HL-60/S4 treated with phorbol 12-myristate 13-acetate at 8.2 ng/mL for 4 days and 3 days (cell line): ENCODE data around the gene SLC29A1.

Experiments
- in situ Hi-C: fragments of 300-500 bp; cut with MboI; formaldehyde crosslinking; loops from 2 replicates; pipeline ENCODE4 v1.15.0; 2022; ENCODE audit warnings: low sequenced_read_pairs

Gene SLC29A1

DNA sequence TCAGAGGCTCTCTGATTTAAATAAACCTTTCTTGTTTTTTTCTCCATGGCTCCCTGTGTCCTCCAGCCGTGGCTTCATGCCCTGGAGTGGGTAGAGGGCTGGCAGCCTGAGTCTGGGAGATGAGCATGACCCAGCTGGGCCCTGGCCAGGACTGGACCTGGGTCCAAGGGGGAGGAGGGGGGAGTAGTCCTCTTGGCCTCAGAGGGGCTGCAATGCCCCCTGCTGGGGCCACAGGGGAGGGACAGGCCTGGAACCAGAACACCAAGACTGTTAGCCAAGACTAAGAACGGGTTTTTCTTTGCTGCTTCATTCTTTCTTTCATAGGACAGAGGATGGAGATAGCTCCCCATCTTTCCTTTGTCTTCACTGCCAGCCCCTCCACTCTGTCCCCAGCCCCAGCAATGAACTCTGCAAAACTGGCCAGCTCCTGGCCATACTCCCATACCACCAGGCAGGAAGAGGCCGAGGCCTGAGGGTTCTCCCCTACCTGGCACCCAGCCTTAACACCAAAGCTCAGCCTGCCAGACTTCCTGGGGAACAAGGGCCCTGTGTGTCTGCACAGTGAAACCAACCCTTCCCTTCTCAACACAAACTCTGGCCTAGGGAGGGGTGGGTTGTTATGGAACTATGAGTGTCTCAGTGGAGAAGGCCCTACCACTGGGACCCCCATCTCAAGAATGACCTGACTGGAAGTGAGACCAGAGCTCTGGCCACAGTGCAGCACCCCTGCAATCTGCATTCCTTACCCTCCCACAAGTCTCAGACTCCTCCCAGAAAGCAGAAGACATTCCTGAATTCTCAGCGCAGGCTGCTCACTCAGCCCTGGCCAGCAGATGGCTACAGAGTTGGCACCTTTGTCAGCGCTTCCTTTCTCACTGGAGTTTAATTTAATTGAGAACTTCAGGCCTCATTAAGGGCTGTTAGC lies 11.0 kb downstream of the SLC29A1 start:
- in situ Hi-C loops = no loop called here

DNA sequence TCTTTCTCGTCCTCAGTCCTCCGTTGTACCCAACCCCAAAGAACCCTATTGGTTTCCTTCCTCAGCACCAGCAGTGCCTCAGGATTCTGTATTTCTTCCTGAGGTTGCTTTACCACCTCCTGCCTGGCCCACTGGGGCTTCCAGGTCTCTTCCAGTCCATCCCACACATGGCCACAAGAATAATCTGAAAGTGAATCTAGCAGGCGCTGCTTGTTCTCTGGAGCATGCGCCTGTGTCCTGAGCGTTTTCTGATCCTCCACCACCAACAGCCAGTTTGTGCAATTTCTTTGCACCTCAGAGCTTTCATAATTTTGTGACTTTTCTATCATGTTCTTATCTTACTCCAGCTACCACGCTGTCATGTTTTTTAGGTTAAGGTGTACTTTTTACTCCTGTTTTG lies 11.9 kb downstream of the SLC29A1 start:
- in situ Hi-C loops = no loop called here

DNA sequence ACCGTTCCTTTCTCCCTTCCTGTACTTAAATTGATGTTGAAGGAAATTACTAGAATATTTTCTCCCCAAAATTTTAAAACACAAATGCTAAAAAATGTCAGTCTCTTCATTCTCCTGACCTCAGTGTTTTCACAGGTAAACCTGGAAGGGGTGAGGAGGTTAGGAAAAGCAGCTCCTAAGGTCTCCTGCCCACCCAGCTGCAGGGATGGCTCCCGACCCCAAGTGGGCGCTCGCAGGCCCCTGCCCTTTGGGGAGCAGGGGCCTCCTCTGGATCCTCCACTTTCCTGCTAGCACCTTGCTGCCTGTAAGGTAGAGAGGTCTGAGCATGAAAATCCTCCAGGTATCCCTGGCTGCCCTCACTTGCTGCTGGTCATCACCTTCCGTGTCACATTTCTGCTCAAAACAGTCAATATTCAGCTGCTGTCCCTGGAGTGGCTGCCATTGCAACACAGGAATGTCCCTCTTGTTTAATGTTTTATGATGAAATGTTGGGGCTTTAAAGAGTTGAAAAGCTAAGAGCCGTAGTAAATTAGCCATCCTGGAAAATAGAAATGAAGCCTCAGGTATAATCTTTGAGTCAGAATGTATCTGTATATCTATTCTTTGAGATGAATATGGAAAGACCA lies 12.6 kb downstream of the SLC29A1 start:
- in situ Hi-C loops = no loop called here

DNA sequence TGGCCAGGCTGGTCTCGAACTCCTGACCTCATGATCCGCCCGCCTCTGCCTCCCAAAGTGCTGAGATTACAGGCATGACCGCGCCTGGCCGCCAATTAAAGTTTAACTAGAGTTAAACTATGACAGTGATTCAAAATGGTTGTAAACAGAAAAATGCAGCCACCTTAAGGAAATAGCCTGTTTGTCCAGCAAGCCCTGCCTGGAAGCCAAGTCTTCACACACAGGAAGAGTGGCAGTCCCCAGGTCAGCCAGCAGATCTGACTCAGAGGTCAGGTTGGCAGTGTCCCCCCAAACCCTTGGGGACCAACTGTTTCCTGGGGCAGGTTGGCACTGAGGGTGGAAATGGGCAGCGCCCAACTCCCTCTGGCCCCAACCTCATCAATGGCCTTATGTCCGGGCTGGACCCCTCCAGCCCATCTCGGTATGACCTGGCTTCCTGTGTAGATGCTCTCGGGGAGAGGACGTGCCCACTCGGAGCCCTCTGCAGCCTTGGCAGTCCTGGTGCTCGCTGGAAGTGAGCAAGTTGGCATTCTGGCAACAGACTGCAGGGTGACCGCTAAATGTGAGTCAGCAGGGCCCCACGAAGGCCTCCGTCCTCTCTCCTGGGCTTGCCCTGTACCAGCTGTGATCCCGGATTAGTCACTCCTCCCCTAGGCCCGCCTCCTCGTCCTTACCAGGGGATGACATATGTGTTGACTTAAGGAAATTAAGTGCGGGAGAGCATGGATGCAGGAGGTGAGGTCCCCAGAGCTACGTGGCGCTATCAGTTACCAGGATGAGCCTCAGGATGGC lies 13.8 kb downstream of the SLC29A1 start:
- in situ Hi-C loops = no loop called here

DNA sequence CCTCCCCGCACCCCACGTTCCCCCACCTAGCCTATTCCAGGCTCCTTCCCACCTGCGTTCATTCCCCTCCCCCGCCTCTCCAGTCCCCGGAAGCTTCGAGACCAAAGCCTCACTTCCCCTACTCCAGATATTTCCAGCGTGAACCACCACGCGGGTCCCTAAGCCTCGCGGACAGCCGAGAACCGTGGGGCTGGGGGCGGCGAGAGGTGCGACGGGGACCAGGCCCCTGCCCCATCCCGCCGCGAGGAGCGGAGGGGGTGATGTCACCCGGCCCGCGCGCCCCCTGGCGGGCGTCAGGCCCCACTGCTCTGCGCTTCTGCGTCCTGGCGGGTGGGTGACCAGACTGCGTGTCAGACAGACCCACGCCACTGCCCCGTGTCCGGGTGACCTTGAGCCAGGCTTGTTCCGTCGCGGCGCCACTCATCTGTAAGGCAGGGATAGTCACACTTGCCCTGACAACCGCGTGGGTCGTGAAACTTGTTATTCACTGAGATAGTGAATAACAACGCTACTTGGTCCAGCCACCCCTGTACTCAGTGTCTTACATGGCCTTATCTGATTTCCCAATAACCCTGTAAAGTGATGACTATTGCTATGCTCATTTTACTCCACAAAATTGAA lies 14.5 kb downstream of the SLC29A1 start:
- in situ Hi-C loops = no loop called here

DNA sequence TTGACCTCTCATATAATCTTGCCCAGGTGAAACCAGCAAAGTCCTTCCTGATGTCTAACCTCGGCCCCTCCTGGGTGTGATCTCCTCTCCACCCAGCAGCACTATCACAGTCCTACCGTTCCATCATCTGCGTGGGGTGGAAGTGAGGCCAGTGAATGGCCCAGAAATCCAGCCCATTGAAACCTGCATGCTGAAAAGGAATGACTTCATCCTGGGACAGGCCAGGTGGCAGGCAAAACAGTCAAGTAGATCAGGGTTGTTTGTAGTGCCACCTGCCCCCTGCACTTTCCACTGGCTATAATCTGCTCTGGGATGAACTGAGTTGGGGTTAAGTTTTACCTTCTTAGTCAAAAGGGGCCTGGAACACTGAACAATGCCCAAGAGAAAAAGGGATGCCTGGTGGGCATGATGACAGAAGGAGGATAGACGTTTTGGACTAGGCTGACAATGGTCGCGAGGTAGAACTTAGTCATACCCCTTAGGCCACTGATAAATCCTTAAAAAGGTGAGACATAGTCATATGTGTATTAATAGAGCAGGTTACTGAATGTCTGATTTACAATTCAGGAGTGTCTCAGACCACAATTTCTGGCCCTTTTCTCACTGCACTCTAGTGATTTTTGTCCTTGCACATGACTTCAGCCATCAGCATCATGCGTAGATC lies 15.4 kb downstream of the SLC29A1 start:
- in situ Hi-C loops = no loop called here

DNA sequence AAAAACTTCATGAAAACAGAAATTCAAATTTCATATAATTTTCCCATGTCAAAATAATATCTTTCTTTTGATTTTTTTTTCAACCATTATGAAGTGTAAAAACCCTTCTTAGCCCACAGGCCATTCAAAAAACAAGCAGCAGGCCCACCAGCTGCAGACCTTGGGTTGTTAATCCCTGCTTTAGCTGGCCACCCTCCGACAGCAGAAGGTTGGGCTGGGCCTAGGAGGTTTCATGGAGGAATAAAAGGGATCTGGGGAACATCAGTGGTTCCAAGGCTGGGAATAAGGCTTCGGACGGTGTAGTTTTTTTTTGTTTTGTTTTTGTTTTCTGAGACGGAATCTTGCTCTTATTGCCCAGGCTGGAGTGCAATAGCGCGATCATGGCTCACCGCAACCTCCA lies 19.9 kb downstream of the SLC29A1 start:
- in situ Hi-C loops = no loop called here

DNA sequence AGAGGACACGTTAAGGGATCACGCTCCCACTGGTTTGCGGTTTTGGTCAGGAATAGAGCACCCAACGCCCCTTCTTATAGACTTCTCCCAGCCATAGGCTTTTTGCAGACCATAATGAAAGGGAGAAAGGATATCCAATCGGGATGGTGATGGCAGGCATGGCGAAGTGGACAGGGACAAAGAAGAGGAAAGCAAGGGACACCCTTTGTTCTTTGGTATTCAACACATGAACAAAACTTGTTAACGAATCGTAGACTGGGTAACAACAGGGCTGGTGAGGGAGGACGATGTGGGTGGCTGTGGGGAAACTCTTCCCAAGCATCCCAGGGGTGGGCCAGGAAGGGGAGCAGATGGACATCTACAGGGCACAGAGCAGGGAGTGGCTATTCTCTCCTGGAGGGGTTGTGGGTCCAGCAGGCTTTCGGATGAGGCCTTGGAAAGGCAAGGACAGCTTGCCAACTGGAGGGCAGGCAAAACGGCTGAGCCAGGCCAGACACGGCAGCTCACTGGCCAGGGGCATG lies 22.1 kb downstream of the SLC29A1 start:
- in situ Hi-C loops = no loop called here

DNA sequence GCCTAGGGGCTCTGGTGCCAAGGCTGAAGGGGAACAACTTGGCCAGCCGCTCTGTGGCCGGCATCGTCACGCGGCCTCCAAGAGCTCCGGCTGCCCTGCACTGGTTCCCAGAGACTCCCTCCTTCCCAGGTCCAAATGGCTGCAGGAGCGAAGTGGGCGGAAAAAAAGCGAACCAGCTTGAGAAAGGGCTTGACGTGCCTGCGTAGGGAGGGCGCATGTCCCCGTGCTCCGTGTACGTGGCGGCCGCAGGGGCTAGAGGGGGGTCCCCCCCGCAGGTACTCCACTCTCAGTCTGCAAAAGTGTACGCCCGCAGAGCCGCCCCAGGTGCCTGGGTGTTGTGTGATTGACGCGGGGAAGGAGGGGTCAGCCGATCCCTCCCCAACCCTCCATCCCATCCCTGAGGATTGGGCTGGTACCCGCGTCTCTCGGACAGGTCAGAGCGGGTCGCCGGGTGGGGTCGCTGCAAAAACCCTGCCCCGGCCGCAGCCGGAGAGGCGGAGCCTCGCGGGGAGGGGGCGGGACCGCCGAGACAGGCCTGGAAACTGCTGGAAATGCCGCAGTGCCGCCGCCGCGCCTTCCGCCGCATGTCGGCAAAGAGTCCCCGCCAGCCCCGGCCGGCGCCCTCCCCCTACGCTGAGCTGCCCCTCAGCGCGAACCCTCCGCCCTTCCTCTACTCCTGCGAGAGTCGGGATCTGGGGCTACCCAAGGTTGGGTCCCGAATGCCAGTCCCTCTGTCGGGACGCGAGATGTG lies 22.7 kb downstream of the SLC29A1 start:
- in situ Hi-C loops = no loop called here

DNA sequence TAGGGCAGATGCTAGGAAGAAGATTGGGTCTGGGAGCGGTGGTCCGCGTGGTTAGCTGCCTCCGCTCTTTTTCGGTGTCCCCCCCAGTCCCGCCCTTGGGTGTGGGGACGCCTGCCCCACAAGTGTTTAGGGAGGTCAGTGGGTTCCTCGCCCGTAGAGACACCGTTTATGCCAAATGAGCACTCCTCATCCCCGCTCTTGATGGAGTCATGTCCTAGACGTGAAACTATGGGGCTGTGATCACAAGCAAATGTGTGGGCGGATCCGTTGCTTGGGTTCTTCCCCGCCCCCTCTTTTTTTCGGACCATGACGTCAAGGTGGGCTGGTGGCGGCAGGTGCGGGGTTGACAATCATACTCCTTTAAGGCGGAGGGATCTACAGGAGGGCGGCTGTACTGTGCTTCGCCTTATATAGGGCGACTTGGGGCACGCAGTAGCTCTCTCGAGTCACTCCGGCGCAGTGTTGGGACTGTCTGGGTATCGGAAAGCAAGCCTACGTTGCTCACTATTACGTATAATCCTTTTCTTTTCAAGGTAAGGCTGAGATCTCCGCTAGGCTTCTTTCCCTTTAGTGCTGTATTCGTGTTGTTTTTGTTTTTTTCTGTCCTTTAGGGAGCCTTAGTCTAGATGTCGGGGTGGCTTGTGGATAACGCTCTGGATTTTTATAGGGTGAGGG lies 23.4 kb downstream of the SLC29A1 start, which contains the start of gene HSP90AB1:
Gene HSP90AB1 (plus strand): TSS at position 439 of the 675 bp plus-strand sequence. CDS start 1,529 bp downstream, outside the sequence.
- in situ Hi-C loops = no loop called here

DNA sequence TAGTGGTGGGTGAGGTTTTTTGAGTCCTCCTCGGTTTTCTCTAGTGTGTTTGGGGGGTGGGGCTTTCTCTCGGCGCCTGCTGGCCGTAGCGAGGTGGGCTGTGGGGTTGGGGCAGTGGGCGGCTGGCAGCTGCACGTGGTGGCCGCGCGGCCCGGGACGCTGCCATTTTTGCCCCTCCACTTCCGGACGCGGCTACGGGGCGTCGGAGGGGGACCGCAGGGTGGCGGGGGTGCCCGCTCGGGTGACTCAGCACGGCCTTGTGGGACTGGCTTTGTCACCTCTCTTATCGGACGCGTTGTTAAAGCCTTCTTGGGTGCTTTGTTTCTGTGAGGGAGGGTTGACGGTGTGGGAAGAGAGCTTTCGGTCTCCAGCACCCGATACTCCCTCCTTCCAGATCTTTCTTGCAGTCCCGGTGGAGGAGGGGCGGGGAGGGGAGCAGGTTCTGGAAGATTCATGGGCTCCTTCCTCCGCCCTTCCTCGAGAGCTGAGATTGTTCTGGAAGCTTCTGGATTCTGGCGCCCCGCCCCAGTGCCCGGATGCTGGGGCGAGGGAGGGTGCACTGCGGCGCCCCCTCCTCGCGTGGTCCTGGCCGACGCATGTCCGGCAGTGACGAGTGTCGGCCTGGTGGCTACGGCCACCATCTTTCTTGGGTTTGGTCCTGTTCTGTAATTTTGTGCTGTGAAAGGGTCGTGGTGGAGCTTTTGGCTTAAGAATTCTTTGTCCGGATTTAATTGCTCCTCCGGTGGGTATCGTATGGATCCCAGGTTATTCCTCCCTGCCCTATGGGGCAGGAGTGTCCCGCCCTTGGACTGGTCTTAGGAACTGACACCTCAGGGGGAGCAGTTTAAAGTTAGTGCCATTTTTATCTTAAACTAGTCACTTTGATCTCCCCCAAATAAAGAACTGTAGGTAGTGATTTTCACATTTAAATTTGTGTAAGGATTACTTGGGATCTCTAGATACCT lies 24.2 kb downstream of the SLC29A1 start:
- in situ Hi-C loops = no loop called here

DNA sequence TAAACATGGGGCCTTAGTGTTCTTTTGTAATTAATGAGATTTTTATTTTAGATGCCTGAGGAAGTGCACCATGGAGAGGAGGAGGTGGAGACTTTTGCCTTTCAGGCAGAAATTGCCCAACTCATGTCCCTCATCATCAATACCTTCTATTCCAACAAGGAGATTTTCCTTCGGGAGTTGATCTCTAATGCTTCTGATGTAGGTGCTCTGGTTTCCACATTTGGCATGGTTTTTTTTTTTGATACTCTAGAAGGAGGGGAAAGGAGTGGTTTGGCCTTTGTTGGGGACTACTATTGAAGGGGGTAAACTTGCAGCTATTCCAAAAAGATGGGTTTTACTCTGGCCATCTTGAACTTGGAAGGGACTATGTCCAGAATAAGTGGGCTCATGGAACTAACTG lies 25.2 kb downstream of the SLC29A1 start:
- in situ Hi-C loops = no loop called here

DNA sequence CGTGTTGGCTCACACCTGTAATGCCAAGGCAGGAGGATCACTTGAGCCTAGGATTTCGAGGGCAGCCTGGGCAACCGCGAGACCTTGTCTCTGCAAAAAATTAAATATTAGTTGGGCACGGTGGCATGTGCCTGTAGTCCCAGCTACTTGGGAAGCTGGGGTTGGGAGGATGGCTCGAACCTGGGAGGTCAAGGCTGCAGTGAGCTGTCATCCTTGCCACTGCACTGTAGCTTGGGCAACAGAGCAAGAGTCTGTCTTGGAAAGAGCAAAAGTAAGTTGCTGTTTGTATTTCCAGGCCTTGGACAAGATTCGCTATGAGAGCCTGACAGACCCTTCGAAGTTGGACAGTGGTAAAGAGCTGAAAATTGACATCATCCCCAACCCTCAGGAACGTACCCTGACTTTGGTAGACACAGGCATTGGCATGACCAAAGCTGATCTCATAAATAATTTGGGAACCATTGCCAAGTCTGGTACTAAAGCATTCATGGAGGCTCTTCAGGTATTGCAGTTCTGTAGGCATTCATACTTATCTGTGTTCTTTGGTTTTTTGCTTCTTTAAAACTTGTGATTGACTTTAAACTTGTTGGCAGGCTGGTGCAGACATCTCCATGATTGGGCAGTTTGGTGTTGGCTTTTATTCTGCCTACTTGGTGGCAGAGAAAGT lies 25.8 kb downstream of the SLC29A1 start:
- in situ Hi-C loops = no loop called here

DNA sequence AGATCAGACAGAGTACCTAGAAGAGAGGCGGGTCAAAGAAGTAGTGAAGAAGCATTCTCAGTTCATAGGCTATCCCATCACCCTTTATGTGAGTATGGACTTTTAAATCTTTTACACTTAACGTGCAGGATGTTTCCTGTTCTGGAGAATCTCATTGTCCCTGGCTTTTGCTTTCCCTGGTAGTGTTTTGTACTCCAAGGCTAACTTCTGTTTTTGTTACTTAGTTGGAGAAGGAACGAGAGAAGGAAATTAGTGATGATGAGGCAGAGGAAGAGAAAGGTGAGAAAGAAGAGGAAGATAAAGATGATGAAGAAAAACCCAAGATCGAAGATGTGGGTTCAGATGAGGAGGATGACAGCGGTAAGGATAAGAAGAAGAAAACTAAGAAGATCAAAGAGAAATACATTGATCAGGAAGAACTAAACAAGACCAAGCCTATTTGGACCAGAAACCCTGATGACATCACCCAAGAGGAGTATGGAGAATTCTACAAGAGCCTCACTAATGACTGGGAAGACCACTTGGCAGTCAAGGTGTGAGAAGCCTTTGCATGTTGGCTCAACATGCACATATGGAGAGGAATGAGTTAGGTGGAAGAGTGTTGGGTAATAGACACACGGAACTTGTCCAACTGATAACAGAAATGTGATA lies 26.8 kb downstream of the SLC29A1 start:
- in situ Hi-C loops = no loop called here

DNA sequence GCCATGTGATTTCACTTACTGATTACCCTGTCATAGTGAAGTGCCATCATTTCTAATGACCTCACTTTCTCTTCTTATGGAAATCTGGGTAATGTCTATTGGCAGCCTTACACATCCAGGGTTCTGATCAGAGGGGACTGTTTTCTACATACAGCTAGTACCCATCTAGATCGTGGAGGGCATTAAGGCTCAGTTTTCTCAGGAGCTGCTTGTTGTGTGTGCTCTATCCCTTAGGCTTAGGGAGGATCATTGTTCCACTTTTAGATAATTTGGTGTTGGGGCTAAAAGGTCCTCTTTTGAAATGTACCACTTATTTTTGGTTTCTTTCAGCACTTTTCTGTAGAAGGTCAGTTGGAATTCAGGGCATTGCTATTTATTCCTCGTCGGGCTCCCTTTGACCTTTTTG lies 27.3 kb downstream of the SLC29A1 start:
- in situ Hi-C loops = no loop called here

DNA sequence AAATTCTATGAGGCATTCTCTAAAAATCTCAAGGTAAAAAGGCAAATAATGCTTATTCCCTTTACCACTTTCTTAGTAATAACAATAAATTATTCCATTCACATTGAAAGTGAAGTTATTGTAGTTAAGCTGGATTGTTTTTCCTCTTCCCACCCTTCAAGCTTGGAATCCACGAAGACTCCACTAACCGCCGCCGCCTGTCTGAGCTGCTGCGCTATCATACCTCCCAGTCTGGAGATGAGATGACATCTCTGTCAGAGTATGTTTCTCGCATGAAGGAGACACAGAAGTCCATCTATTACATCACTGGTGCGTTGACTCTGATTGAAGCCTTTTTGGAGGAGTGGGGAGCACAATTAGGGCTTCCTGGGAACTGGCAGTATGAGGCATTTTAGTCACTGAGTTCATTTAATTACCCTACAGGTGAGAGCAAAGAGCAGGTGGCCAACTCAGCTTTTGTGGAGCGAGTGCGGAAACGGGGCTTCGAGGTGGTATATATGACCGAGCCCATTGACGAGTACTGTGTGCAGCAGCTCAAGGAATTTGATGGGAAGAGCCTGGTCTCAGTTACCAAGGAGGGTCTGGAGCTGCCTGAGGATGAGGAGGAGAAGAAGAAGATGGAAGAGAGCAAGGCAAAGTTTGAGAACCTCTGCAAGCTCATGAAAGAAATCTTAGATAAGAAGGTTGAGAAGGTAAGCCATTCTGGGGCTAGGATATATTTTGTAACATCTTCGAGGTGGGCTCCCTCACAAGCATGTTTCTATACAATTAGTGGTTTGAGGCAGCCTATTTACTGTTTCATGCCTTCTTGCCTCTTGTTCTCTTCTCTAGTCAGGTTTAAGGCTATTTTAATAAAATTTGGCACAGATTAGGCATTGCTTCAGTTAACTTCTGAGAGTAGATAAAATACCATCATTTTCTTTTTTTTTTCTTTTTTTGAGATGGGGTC lies 28.5 kb downstream of the SLC29A1 start:
- in situ Hi-C loops = no loop called here
